OCI-M1 (cell line): ENCODE data around the gene ZNF561.
"Not testable (repeated sequence)": the region's sequence is repeated elsewhere in the genome, so short reads cannot be mapped to it uniquely, and the experiment has no call there.

ENCODE experiments used
- DNase-seq: peaks from one replicate; lab custom pipeline; 2025; lab: John Stamatoyannopoulos, UW

The ZNF561 gene

GRCh38 chr19:9621156-9622037 is at the start of gene ZNF561:
TSS of gene ZNF561 (minus strand) at chr19:9621232. CDS start at chr19:9619456, 1,776 bp downstream.
- DNase-seq = peak; percentile 95

GRCh38 chr19:9668544-9668943 is 47.5 kb upstream of the ZNF561 start:
- no peak for DNase-seq

GRCh38 chr19:9667898-9668297 is 46.9 kb upstream of the ZNF561 start:
- no peak for DNase-seq

GRCh38 chr19:9658769-9659168 is 37.7 kb upstream of the ZNF561 start:
- DNase-seq = no peak

GRCh38 chr19:9653066-9653555 is 32.1 kb upstream of the ZNF561 start:
- DNase-seq = not testable (repeated sequence)

GRCh38 chr19:9651464-9651863 is 30.4 kb upstream of the ZNF561 start:
- DNase-seq = not testable (repeated sequence)

- no peak for DNase-seq
Observed at GRCh38 chr19:9650345-9650744, 29.3 kb upstream of the ZNF561 start.

- peak; percentile 66 for DNase-seq
Observed at GRCh38 chr19:9645472-9645871, 24.4 kb upstream of the ZNF561 start.

GRCh38 chr19:9644472-9644871 is 23.4 kb upstream of the ZNF561 start:
- no peak for DNase-seq

GRCh38 chr19:9641810-9642209 is 20.8 kb upstream of the ZNF561 start:
- no peak for DNase-seq

- no peak for DNase-seq
Observed at GRCh38 chr19:9640956-9641355, 19.9 kb upstream of the ZNF561 start.

- DNase-seq = no peak
Observed at GRCh38 chr19:9636018-9636417, 15.0 kb upstream of the ZNF561 start.

GRCh38 chr19:9627856-9628255 is 6.8 kb upstream of the ZNF561 start:
- no peak for DNase-seq

- no peak for DNase-seq
Observed at GRCh38 chr19:9622531-9622930, 1.5 kb upstream of the ZNF561 start.

GRCh38 chr19:9620842-9621155 is 233 bp downstream of the ZNF561 start:
- DNase-seq = no peak

GRCh38 chr19:9615844-9616243 is 5.2 kb downstream of the ZNF561 start:
- no peak for DNase-seq

- DNase-seq = no peak
Observed at GRCh38 chr19:9610484-9611113, 10.4 kb downstream of the ZNF561 start.

- DNase-seq = no peak
Observed at GRCh38 chr19:9608912-9609311, 12.1 kb downstream of the ZNF561 start.

GRCh38 chr19:9597027-9597426 is 24.0 kb downstream of the ZNF561 start:
- DNase-seq = no peak

GRCh38 chr19:9586764-9587163 is 34.3 kb downstream of the ZNF561 start:
- peak; percentile 93 for DNase-seq

- DNase-seq = peak; percentile 97
Observed at GRCh38 chr19:9584073-9584833, 36.8 kb downstream of the ZNF561 start, which contains the start of gene ZNF121. TSS of gene ZNF121 (minus strand) at chr19:9584504. CDS start at chr19:9568097, 16,407 bp downstream.

- DNase-seq = not testable (repeated sequence)
Observed at GRCh38 chr19:9582081-9582725, 38.8 kb downstream of the ZNF561 start.
